Measurements from ENCODE around the gene VPS9D1. TPM values are rescaled to one million over a fixed set of nuclear protein-coding genes. Genes with fewer than 3 reads are reported as not detected.
"Not testable (repeated sequence)": the region's sequence is repeated elsewhere in the genome, so short reads cannot be mapped to it uniquely, and the experiment has no call there.

Gene VPS9D1
- polyA plus RNA-seq, 3 donors = 1.2 to 29.7 (median 1.6) TPM

DNA sequence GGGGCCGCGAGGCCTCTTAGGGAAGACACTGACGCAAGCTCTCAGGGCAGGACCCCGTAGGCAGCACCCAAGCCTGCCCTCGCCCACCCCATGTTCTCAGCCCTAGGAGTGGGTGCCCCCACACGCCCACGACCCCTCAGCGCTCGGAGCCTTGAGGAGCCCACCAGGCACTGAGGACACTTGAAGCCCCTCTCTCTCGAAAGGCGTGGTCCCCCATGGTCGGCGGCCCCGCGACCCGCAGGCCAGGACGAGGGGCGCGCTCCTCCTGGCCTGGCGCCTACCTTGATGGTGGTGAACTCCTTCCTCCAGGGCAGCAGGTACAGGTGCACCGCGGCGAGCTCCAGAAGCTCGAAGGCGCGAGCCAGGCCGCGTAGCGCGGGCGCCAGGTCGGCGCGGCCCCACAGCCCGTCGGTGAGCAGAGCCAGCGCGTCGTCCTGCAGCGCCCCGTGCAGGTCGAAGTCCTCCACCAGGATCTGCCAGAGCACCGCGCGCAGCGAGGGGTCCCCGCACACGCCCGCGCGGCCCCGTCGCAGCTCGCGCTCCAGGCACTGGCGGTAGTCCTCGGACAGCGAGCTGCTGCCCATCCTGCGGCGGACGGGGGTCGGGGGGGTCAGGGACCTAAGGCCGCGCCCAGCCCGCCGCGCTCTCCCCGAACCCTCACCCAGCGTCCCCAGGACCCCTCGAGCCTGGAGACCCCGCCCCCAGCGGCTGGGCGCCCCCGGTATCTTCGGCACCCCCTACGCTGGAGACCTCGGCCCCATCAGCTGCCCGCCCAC is 19.9 kb downstream of the VPS9D1 start:
- Histone ChIP-seq H3K9ac (ENCODE audit: insufficient read depth, low read length, poor library complexity, severe bottlenecking) (peak overlapping the region; percentile 72), H3K27ac (ENCODE audit: low read depth in 1 of 2, low read length in 2 of 2) (peak overlapping the region; percentile 66 to 69), H2AFZ (ENCODE audit: insufficient read depth, low read depth, low read length, poor library complexity, severe bottlenecking) (peak overlapping the region; percentile 83), H3K36me3 (replicated peaks in 1 of 2; ENCODE audit: control insufficient read depth in 1 of 2, insufficient read depth in 2 of 2, low read length in 2 of 2) (peaks cover 6 to 10% of the 10 kb centered on the region in 2 donors), H4K20me1 (ENCODE audit: insufficient read depth, low read length) (peaks cover 42% of the 10 kb centered on the region), H3K79me2 (ENCODE audit: insufficient read depth, low read length) (peaks cover 4% of the 10 kb centered on the region), H3K4me2 (replicated peaks; ENCODE audit: extremely low read depth, low read length, poor library complexity, severe bottlenecking) (peak overlapping the region; percentile 96), H3K9me3 (replicated peaks in 1 of 2; ENCODE audit: control insufficient read depth in 1 of 2, insufficient read depth in 1 of 2, low read length in 2 of 2) (no peaks in the 10 kb centered on the region), H3K4me3 (replicated peaks in 1 of 3; ENCODE audit: low read depth in 2 of 3, low read length in 3 of 3) (peak overlapping the region; percentile 69 to 82 (median 75)), H3K27me3 (ENCODE audit: control insufficient read depth in 2 of 2, insufficient read depth in 2 of 2, low read length in 2 of 2) (no peaks in the 10 kb centered on the region), H3K4me1 (ENCODE audit: control insufficient read depth in 1 of 2, insufficient read depth in 2 of 2, low read length in 2 of 2) (peaks cover 20 to 34% of the 10 kb centered on the region in 2 donors)
- H3K27me3 Mint-ChIP-seq (ENCODE audit: low read depth in 3 of 3) = peaks cover 12 to 13% (median 13%) of the 10 kb centered on the region in 3 donors
- peak in 1 of 3 donors; percentile 37 for DNase-seq
- H3K4me3 Mint-ChIP-seq = peak overlapping the region; percentile 78 to 85
- H3K4me1 Mint-ChIP-seq = peaks cover 14% of the 10 kb centered on the region
- 1% methylated on average over 77 of the region's 78 CpGs for WGBS (ENCODE audit: insufficient coverage)
- H3K9me3 Mint-ChIP-seq = no peaks in the 10 kb centered on the region
- TF ChIP-seq, protein P1, sequence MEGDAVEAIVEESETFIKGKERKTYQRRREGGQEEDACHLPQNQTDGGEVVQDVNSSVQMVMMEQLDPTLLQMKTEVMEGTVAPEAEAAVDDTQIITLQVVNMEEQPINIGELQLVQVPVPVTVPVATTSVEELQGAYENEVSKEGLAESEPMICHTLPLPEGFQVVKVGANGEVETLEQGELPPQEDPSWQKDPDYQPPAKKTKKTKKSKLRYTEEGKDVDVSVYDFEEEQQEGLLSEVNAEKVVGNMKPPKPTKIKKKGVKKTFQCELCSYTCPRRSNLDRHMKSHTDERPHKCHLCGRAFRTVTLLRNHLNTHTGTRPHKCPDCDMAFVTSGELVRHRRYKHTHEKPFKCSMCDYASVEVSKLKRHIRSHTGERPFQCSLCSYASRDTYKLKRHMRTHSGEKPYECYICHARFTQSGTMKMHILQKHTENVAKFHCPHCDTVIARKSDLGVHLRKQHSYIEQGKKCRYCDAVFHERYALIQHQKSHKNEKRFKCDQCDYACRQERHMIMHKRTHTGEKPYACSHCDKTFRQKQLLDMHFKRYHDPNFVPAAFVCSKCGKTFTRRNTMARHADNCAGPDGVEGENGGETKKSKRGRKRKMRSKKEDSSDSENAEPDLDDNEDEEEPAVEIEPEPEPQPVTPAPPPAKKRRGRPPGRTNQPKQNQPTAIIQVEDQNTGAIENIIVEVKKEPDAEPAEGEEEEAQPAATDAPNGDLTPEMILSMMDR (IDR thresholded peaks at IDR 0.05) = peak; percentile 13
- intact Hi-C loops (cut with micrococcal nuclease) = loop anchor here (2.0 to 5.0 kb wide), 2 partner anchors 160 to 171 kb away; partner anchors contain the start of gene TCF25 (in 1 of the 2)
- peak overlapping the region in 6 of 7 donors; percentile 46 to 92 (median 87) for H3K27ac Mint-ChIP-seq
- H3K36me3 Mint-ChIP-seq = peaks cover 5 to 8% of the 10 kb centered on the region in 2 donors

DNA sequence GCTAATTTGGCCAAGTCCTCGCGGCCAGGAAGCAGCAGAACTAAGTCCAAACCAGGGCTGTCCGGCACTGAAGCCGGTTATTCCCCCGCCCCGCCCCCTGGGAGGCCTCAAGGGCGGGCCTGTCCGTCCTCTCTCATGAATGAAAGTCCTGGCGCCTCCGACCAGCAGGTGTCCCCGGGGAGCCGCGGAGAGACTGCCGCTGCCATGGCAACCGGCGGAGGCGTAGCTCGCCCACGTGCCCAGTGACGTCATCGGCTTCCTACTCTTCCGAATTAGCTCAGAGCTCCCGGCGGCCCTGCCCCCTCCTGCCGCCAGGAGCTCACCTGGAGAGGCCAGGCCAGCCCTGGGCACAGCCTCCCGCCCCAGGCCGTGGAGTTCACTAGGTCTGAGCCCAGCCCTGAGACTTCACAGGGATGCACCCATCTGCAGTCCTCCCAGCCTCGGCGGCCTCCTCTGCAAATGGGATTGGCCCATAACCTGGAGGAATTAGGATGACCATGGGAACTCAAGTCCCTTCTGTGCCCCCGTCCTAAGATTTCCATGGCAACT is 20.5 kb downstream of the VPS9D1 start:
- Histone ChIP-seq H3K36me3 (replicated peaks in 1 of 2; ENCODE audit: control insufficient read depth in 1 of 2, insufficient read depth in 2 of 2, low read length in 2 of 2) (peaks cover 12 to 14% of the 10 kb centered on the region in 2 donors), H3K4me3 (replicated peaks in 1 of 3; ENCODE audit: low read depth in 2 of 3, low read length in 3 of 3) (peak overlapping the region; percentile 69 to 82 (median 75)), H3K79me2 (ENCODE audit: insufficient read depth, low read length) (peaks cover 4% of the 10 kb centered on the region), H4K20me1 (ENCODE audit: insufficient read depth, low read length) (peaks cover 42% of the 10 kb centered on the region), H3K27ac (ENCODE audit: low read depth in 1 of 2, low read length in 2 of 2) (peak overlapping the region; percentile 50 to 69), H3K9ac (ENCODE audit: insufficient read depth, low read length, poor library complexity, severe bottlenecking) (peak overlapping the region; percentile 72), H2AFZ (ENCODE audit: insufficient read depth, low read depth, low read length, poor library complexity, severe bottlenecking) (peak overlapping the region; percentile 43), H3K9me3 (replicated peaks in 1 of 2; ENCODE audit: control insufficient read depth in 1 of 2, insufficient read depth in 1 of 2, low read length in 2 of 2) (no peaks in the 10 kb centered on the region), H3K4me2 (replicated peaks; ENCODE audit: extremely low read depth, low read length, poor library complexity, severe bottlenecking) (peak overlapping the region; percentile 96), H3K4me1 (ENCODE audit: control insufficient read depth in 1 of 2, insufficient read depth in 2 of 2, low read length in 2 of 2) (peaks cover 20 to 32% of the 10 kb centered on the region in 2 donors), H3K27me3 (ENCODE audit: control insufficient read depth in 2 of 2, insufficient read depth in 2 of 2, low read length in 2 of 2) (no peaks in the 10 kb centered on the region)
- under 1% methylated on average over 30 of the region's 30 CpGs for WGBS (ENCODE audit: insufficient coverage)
- DNase-seq = peak; percentile 98 to 99 (median 99)
- Mint-ChIP-seq H3K27me3 (ENCODE audit: low read depth in 3 of 3) (peaks cover 8 to 15% (median 11%) of the 10 kb centered on the region in 3 donors), H3K9me3 (no peaks in the 10 kb centered on the region), H3K4me1 (peaks cover 13% of the 10 kb centered on the region), H3K36me3 (peaks cover 11 to 14% of the 10 kb centered on the region in 2 donors), H3K27ac (peak overlapping the region in 6 of 7 donors; percentile 74 to 92 (median 83)), H3K4me3 (peak overlapping the region; percentile 78 to 85)
- intact Hi-C loops (cut with micrococcal nuclease) = loop anchor here (2.0 to 5.0 kb wide), 2 partner anchors 161 to 172 kb away; partner anchors contain the start of gene TCF25 (in 1 of the 2)
- TF ChIP-seq, protein P1 (IDR thresholded peaks at IDR 0.05) = peak; percentile 87

DNA sequence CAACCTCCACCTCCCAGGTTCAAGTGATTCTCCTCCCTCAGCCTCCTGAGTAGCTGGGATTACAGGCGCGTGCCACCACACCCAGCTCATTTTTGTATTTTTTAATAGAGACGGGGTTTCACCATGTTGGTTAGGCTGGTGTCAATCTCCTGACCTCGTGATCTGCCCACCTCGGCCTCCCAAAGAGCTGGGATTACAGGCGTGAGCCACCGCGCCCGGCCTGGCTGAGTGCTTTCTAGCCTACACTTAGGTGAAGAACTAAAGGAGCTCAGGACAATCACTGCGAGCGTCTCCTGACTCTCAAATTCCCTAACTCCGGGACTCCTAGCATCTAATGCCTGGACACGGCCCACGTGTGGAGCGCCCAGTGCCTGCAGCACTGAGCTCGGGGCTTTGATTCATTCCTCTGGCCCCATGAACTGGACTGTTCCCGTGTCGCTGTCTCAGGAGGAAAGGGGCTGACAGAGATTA is 21.0 kb downstream of the VPS9D1 start:
- Mint-ChIP-seq H3K27ac (peak overlapping the region in 5 of 7 donors; percentile 24 to 92 (median 74)), H3K27me3 (ENCODE audit: low read depth in 3 of 3) (peaks cover 4 to 11% (median 9%) of the 10 kb centered on the region in 3 donors), H3K4me1 (peaks cover 13% of the 10 kb centered on the region), H3K4me3 (peak overlapping the region; percentile 67 to 78), H3K36me3 (peaks cover 15 to 19% of the 10 kb centered on the region in 2 donors)
- not testable (repeated sequence) for DNase-seq; H3K9me3 Mint-ChIP-seq; H2AFZ ChIP-seq (ENCODE audit: insufficient read depth, low read depth, low read length, poor library complexity, severe bottlenecking); H3K79me2 ChIP-seq (ENCODE audit: insufficient read depth, low read length); H3K27me3 ChIP-seq (ENCODE audit: control insufficient read depth in 2 of 2, insufficient read depth in 2 of 2, low read length in 2 of 2); H3K9ac ChIP-seq (ENCODE audit: insufficient read depth, low read length, poor library complexity, severe bottlenecking); H3K9me3 ChIP-seq (replicated peaks in 1 of 2; ENCODE audit: control insufficient read depth in 1 of 2, insufficient read depth in 1 of 2, low read length in 2 of 2)
- intact Hi-C loops (cut with micrococcal nuclease) = loop anchor here (2.0 to 5.0 kb wide), 2 partner anchors 161 to 173 kb away; partner anchors contain the start of gene TCF25 (in 1 of the 2)
- Histone ChIP-seq H3K36me3 (replicated peaks in 1 of 2; ENCODE audit: control insufficient read depth in 1 of 2, insufficient read depth in 2 of 2, low read length in 2 of 2) (peaks cover 16 to 19% of the 10 kb centered on the region in 2 donors), H3K4me1 (ENCODE audit: control insufficient read depth in 1 of 2, insufficient read depth in 2 of 2, low read length in 2 of 2) (peaks cover 20 to 32% of the 10 kb centered on the region in 2 donors), H4K20me1 (ENCODE audit: insufficient read depth, low read length) (peaks cover 42% of the 10 kb centered on the region), H3K27ac (ENCODE audit: low read depth in 1 of 2, low read length in 2 of 2) (peak overlapping the region in 1 of 2 donors; percentile 50), H3K4me2 (replicated peaks; ENCODE audit: extremely low read depth, low read length, poor library complexity, severe bottlenecking) (peak overlapping the region; percentile 96), H3K4me3 (replicated peaks in 1 of 3; ENCODE audit: low read depth in 2 of 3, low read length in 3 of 3) (peak overlapping the region in 2 of 3 experiments; percentile 75 to 82)
- WGBS (ENCODE audit: insufficient coverage) = 69% methylated on average over 16 of the region's 18 CpGs

Data from CD14-positive monocyte (primary cell).